ENCODE measurements around the gene SMKR1.
"Not testable (repeated sequence)": the region's sequence is repeated elsewhere in the genome, so short reads cannot be mapped to it uniquely, and the experiment has no call there.

Gene SMKR1

GRCh38 chr7:129468547-129468946 is 33.8 kb upstream of the SMKR1 start:
- no peak overlapping the region for H3K27ac ChIP-seq
- TF ChIP-seq CTCF (conservative IDR thresholded peaks at IDR 0.05; ENCODE audit: low read depth) = no peak
- ChIA-PET POLR2A (ENCODE audit: low non-redundant PET) (no interaction called here), CTCF (no interaction called here)
- no peak for DNase-seq (ENCODE audit: low spot score)

GRCh38 chr7:129469930-129470329 is 32.4 kb upstream of the SMKR1 start:
- POLR2A ChIA-PET (ENCODE audit: low non-redundant PET) = no interaction called here
- no peak overlapping the region for H3K27ac ChIP-seq
- TF ChIP-seq CTCF (conservative IDR thresholded peaks at IDR 0.05; ENCODE audit: low read depth) = no peak
- DNase-seq (ENCODE audit: low spot score) = no peak
- CTCF ChIA-PET = no interaction called here

GRCh38 chr7:129470411-129470810 is 31.9 kb upstream of the SMKR1 start:
- no peak overlapping the region for H3K27ac ChIP-seq
- CTCF ChIA-PET = no interaction called here
- no peak for DNase-seq (ENCODE audit: low spot score)
- TF ChIP-seq CTCF (conservative IDR thresholded peaks at IDR 0.05; ENCODE audit: low read depth) = no peak
- POLR2A ChIA-PET (ENCODE audit: low non-redundant PET) = no interaction called here

GRCh38 chr7:129471402-129471827 is 30.9 kb upstream of the SMKR1 start:
- POLR2A ChIA-PET (ENCODE audit: low non-redundant PET) = no interaction called here
- CTCF ChIA-PET = interaction anchor here (0.5 to 1.2 kb wide), 4 partner anchors 103 to 306 kb away, joined by 3 to 4 read pairs (median 4); no protein-coding TSS in a partner anchor
- DNase-seq (ENCODE audit: low spot score) = no peak
- TF ChIP-seq CTCF (conservative IDR thresholded peaks at IDR 0.05; ENCODE audit: low read depth) = no peak
- no peak overlapping the region for H3K27ac ChIP-seq

- CTCF ChIA-PET; POLR2A ChIA-PET (ENCODE audit: low non-redundant PET); H3K27ac ChIP-seq: not testable (repeated sequence)
Observed at GRCh38 chr7:129475931-129476330, 26.4 kb upstream of the SMKR1 start.

GRCh38 chr7:129476398-129476797 is 25.9 kb upstream of the SMKR1 start:
- CTCF ChIA-PET; POLR2A ChIA-PET (ENCODE audit: low non-redundant PET); DNase-seq (ENCODE audit: low spot score); H3K27ac ChIP-seq: not testable (repeated sequence)

More at GRCh38 chr7:129475931-129476330, 26.4 kb upstream of the SMKR1 start:
- DNase-seq (ENCODE audit: low spot score) = not testable (repeated sequence)

GRCh38 chr7:129479831-129480230 is 22.5 kb upstream of the SMKR1 start:
- POLR2A ChIA-PET (ENCODE audit: low non-redundant PET) = no interaction called here
- no peak for DNase-seq (ENCODE audit: low spot score)
- no peak overlapping the region for H3K27ac ChIP-seq
- no peak for TF ChIP-seq CTCF (conservative IDR thresholded peaks at IDR 0.05; ENCODE audit: low read depth)
- CTCF ChIA-PET = no interaction called here
